AG20443 (cell line): Measurements from ENCODE around the gene MXD4.
"Not testable (repeated sequence)": the region's sequence is repeated elsewhere in the genome, so short reads cannot be mapped to it uniquely, and the experiment has no call there.

ENCODE experiments used
- DNase-seq: peaks from one replicate; pipeline ENCODE4 v3.0.0; 2012; ENCODE audit warnings: low spot score, mixed read lengths

Gene MXD4

GRCh38 chr4:2220016-2220630 is 41.8 kb downstream of the MXD4 start:
- peak; percentile 86 for DNase-seq

- no peak for DNase-seq
These were observed 42.6 kb downstream of the MXD4 start for GRCh38 chr4:2219233-2219760.

DNA sequence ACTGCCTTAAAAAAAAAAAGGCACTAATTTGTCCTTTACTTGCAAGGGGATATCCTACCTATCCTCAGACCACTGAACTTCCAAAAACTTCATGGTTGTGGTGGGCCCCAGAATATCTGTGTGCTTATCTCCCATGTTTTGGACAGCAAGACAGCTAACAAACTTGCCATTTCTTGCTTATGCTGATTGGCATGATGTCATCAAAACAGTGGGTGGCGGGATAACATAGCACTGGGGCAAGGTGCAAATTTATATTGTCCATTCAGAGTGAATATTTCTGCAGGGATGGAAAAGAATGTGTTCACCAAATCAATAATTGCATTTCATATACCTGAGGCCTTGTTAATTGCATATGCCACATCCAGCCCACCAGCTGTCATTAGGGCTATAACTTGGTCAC is 43.5 kb downstream of the MXD4 start:
- DNase-seq = no peak

- no peak for DNase-seq
These were observed 44.2 kb downstream of the MXD4 start for GRCh38 chr4:2217726-2218125.

DNA sequence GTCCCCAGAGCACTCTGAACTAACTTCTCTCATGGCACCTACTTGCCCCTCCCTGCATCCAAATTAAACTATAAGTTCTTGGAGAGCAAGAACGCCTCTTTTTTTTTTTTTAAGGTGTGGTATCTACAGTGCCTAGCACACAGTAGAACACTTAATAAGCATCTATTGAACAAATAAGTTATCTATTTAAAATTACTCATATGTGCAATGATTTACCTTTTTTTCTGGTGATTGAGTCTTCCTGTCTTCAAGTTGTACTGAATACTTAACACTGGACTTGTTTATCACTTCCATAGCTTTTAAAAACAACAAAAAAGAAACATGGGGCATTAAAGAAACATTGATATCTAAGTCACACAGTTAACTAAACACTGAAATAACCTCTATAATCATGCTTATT is 49.1 kb downstream of the MXD4 start:
- DNase-seq = no peak

DNA sequence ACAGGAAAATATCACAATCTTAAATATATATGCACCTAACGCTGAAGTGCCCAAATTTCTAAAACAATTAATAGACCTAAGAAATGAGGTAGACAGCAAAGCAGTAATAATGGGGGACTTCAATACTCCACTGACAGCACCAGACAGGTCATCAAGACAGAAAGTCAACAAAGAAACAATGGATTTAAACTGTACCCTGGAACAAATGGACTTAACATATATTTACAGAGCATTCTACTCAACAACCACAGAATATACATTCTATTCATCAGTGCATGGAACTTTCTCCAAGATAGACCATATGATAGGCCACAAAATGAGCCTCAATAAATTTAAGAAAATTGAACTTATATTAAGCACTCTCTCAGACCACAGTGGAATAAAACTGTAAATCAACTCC is 59.1 kb downstream of the MXD4 start:
- not testable (repeated sequence) for DNase-seq
